ENCODE data around the gene SCO1. TPM values are rescaled to one million over a fixed set of nuclear protein-coding genes. Genes with fewer than 3 reads are reported as not detected.

The SCO1 gene
- total RNA-seq, 1 experiment from 2014 or later, result 28.0 TPM

DNA sequence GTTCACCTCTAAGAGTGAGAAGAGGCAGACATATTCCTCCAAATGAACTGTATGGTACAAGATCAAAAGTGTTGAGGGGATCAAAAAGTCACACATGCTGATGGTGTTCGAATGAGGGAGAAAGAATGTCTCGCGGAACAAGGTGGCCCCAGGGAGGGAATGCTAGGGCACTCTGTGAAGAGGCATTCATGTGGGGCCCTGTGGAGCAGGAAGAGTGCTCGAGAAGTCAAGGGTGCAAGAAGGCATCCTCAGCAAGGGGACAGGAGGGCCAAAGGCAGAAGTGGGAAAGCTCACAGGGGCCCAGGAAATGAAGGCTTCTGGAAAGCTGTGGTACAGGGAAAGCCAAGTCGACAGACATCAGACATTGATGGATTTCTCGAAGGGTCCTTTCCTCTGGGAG lies 34.1 kb downstream of the SCO1 start:
- Histone ChIP-seq H3K36me3 (ENCODE audit: control insufficient read depth, insufficient read depth, low read length) (no peaks in the 10 kb centered on the region), H3K4me1 (ENCODE audit: control insufficient read depth, insufficient read depth, low read length) (no peaks in the 10 kb centered on the region), H3K9me3 (ENCODE audit: control insufficient read depth, insufficient read depth, low read depth, low read length) (no peaks in the 10 kb centered on the region), H3K4me3 (ENCODE audit: low read depth in 2 of 2, low read length in 2 of 2) (no peak overlapping the region), H3K27me3 (ENCODE audit: control insufficient read depth, insufficient read depth, low read length) (no peaks in the 10 kb centered on the region), H3K27ac (ENCODE audit: low read length) (no peak overlapping the region)
- DNase-seq (ENCODE audit: low read depth, low spot score), result no peak
- TF ChIP-seq POLR2AphosphoS5 (IDR thresholded peaks at IDR 0.05; ENCODE audit: low read depth, low read length) (no peak), TCF7L2 (IDR thresholded peaks at IDR 0.05; ENCODE audit: low read depth, low read length) (no peak)
- POLR2A ChIA-PET, result no interaction called here
- CTCF ChIA-PET, result no interaction called here
- in situ Hi-C loops (cut with HindIII; ENCODE audit: low pct_unique_long_range_greater_than_20kb, low sequenced_read_pairs), result no loop called here
- intact Hi-C loops (cut with micrococcal nuclease; ENCODE audit: unreplicated experiment), result no loop called here
- BruUV-seq (replicated peaks), result no TSS peak
- ATAC-seq, result no peak

GRCh38 chr17:10661437-10661836 lies 35.9 kb downstream of the SCO1 start:
- no peaks in the 10 kb centered on the region for H3K9me3 ChIP-seq (ENCODE audit: control insufficient read depth, insufficient read depth, low read depth, low read length)
- TF ChIP-seq, protein P1, sequence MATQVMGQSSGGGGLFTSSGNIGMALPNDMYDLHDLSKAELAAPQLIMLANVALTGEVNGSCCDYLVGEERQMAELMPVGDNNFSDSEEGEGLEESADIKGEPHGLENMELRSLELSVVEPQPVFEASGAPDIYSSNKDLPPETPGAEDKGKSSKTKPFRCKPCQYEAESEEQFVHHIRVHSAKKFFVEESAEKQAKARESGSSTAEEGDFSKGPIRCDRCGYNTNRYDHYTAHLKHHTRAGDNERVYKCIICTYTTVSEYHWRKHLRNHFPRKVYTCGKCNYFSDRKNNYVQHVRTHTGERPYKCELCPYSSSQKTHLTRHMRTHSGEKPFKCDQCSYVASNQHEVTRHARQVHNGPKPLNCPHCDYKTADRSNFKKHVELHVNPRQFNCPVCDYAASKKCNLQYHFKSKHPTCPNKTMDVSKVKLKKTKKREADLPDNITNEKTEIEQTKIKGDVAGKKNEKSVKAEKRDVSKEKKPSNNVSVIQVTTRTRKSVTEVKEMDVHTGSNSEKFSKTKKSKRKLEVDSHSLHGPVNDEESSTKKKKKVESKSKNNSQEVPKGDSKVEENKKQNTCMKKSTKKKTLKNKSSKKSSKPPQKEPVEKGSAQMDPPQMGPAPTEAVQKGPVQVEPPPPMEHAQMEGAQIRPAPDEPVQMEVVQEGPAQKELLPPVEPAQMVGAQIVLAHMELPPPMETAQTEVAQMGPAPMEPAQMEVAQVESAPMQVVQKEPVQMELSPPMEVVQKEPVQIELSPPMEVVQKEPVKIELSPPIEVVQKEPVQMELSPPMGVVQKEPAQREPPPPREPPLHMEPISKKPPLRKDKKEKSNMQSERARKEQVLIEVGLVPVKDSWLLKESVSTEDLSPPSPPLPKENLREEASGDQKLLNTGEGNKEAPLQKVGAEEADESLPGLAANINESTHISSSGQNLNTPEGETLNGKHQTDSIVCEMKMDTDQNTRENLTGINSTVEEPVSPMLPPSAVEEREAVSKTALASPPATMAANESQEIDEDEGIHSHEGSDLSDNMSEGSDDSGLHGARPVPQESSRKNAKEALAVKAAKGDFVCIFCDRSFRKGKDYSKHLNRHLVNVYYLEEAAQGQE (IDR thresholded peaks at IDR 0.05; ENCODE audit: insufficient read depth in 1 of 2, low read depth in 2 of 2, low read length in 1 of 2), result no peak
- TF ChIP-seq POLR2AphosphoS5 (IDR thresholded peaks at IDR 0.05; ENCODE audit: low read depth, low read length), result no peak
- TF ChIP-seq, protein P2, sequence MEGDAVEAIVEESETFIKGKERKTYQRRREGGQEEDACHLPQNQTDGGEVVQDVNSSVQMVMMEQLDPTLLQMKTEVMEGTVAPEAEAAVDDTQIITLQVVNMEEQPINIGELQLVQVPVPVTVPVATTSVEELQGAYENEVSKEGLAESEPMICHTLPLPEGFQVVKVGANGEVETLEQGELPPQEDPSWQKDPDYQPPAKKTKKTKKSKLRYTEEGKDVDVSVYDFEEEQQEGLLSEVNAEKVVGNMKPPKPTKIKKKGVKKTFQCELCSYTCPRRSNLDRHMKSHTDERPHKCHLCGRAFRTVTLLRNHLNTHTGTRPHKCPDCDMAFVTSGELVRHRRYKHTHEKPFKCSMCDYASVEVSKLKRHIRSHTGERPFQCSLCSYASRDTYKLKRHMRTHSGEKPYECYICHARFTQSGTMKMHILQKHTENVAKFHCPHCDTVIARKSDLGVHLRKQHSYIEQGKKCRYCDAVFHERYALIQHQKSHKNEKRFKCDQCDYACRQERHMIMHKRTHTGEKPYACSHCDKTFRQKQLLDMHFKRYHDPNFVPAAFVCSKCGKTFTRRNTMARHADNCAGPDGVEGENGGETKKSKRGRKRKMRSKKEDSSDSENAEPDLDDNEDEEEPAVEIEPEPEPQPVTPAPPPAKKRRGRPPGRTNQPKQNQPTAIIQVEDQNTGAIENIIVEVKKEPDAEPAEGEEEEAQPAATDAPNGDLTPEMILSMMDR (IDR thresholded peaks at IDR 0.05), result no peak
- TF ChIP-seq TCF7L2 (IDR thresholded peaks at IDR 0.05; ENCODE audit: low read depth, low read length), result no peak
- no peak for TF ChIP-seq SIN3A (IDR thresholded peaks at IDR 0.05; ENCODE audit: borderline replicate concordance, insufficient read depth, low read depth, low read length)
- no peak overlapping the region for H3K27ac ChIP-seq (ENCODE audit: low read length)
- ChIA-PET CTCF (no interaction called here), POLR2A (no interaction called here)
- ATAC-seq, result no peak
- no TSS peak for BruUV-seq (replicated peaks)
- no peaks in the 10 kb centered on the region for H3K27me3 ChIP-seq (ENCODE audit: control insufficient read depth, insufficient read depth, low read length)
- no peaks in the 10 kb centered on the region for H3K4me1 ChIP-seq (ENCODE audit: control insufficient read depth, insufficient read depth, low read length)
- no peak overlapping the region for H3K4me3 ChIP-seq (ENCODE audit: low read depth in 2 of 2, low read length in 2 of 2)
- in situ Hi-C loops (cut with HindIII; ENCODE audit: low pct_unique_long_range_greater_than_20kb, low sequenced_read_pairs) (no loop called here), intact Hi-C loops (cut with micrococcal nuclease; ENCODE audit: unreplicated experiment) (no loop called here)
- no peak for DNase-seq (ENCODE audit: low read depth, low spot score)
- H3K36me3 ChIP-seq (ENCODE audit: control insufficient read depth, insufficient read depth, low read length), result no peaks in the 10 kb centered on the region

- CTCF ChIA-PET, result no interaction called here
- Histone ChIP-seq H3K36me3 (ENCODE audit: control insufficient read depth, insufficient read depth, low read length) (no peaks in the 10 kb centered on the region), H3K27ac (ENCODE audit: low read length) (no peak overlapping the region), H3K27me3 (ENCODE audit: control insufficient read depth, insufficient read depth, low read length) (no peaks in the 10 kb centered on the region), H3K4me3 (ENCODE audit: low read depth in 2 of 2, low read length in 2 of 2) (no peak overlapping the region), H3K4me1 (ENCODE audit: control insufficient read depth, insufficient read depth, low read length) (no peaks in the 10 kb centered on the region), H3K9me3 (ENCODE audit: control insufficient read depth, insufficient read depth, low read depth, low read length) (no peaks in the 10 kb centered on the region)
- no peak for DNase-seq (ENCODE audit: low read depth, low spot score)
- in situ Hi-C loops (cut with HindIII; ENCODE audit: low pct_unique_long_range_greater_than_20kb, low sequenced_read_pairs) (no loop called here), intact Hi-C loops (cut with micrococcal nuclease; ENCODE audit: unreplicated experiment) (no loop called here)
- POLR2A ChIA-PET, result no interaction called here
- TF ChIP-seq, protein P2 (IDR thresholded peaks at IDR 0.05), result no peak
- TF ChIP-seq POLR2AphosphoS5 (IDR thresholded peaks at IDR 0.05; ENCODE audit: low read depth, low read length), result no peak
- TF ChIP-seq, protein P1 (IDR thresholded peaks at IDR 0.05; ENCODE audit: insufficient read depth in 1 of 2, low read depth in 2 of 2, low read length in 1 of 2), result no peak
- TF ChIP-seq TCF7L2 (IDR thresholded peaks at IDR 0.05; ENCODE audit: low read depth, low read length), result no peak
- BruUV-seq (replicated peaks), result no TSS peak
- ATAC-seq, result no peak
These were observed 39.5 kb downstream of the SCO1 start for GRCh38 chr17:10657879-10658278.

All from Panc1 (cell line).